Astrocyte (in vitro differentiated cells and primary cell): ENCODE results near the gene RBL2.

ENCODE experiments used
- CTCF ChIP-seq: IDR thresholded peaks from 2 replicates; pipeline ENCODE4 v1.5.1; 2011; ENCODE audit warnings: low read depth, mild to moderate bottlenecking, inconsistent platforms, low read length, moderate library complexity; ENCODE audit not compliant: insufficient read depth
- EZH2 ChIP-seq: IDR thresholded peaks from 2 replicates; pipeline ENCODE4 v1.6.1; 2012; ENCODE audit warnings: mild to moderate bottlenecking, low read length, inconsistent platforms; ENCODE audit not compliant: insufficient read depth

DNA sequence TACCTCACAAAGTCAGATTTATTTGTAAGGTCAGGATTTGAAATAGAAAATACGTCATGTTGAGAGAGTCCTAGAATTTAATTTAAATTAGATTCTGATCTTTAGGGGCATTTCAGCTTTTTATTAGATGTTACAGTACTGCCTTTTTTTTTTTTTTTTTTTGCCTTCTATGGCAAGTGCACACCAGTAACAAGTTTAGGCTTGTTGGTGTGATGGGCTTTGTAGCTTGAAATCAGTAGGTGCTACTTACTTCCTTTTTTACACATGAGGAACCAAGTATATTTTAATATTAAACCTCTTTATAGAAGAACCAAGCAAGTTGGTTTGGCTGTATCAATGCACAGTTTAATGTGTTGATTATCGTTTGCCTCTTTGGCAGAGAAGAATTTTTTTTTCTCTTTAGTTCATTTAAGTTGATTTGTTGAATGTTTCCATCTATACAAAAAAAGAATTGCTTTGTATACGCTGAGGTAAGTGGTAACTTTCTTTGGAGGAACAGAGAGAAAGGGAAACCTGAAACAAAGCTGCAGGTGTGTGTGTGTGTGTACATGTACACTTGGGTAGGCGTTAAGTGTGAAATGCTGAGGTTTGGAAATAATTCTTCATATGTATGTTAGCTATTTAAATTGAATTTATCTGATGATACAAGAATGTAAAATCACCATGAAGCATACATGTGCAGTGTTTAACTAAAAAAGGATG is 15.7 kb downstream of the RBL2 start:
- TF ChIP-seq CTCF (no peak), EZH2 (no peak)
